WTC11 (cell line): ENCODE results near the gene POLE3. TPM values are rescaled to one million over a fixed set of nuclear protein-coding genes. Genes with fewer than 3 reads are reported as not detected.
"Not testable (repeated sequence)": the region's sequence is repeated elsewhere in the genome, so short reads cannot be mapped to it uniquely, and the experiment has no call there.

Experiments used
- ATAC-seq: fragments of 200-7000 bp; cut with Tn5 transposase; 2 replicates; pipeline ENCODE4 v1.10.0; 2021; ENCODE audit warnings: mild to moderate bottlenecking, moderate library complexity
- CTCF ChIA-PET: fragments of 300-600 bp; sonication (Branson Sonifier 250); formaldehyde crosslinking; loops from one replicate; lab custom pipeline; 2021; ENCODE audit warnings: antibody characterized with exemption; lab: Charles Lee
- POLR2A ChIA-PET: fragments of 350-600 bp; sonication (Branson Sonifier 250); formaldehyde crosslinking; loops from one replicate; lab custom pipeline; 2021; ENCODE audit warnings: antibody characterized with exemption; lab: Charles Lee
- DNase-seq: peaks from one replicate; pipeline ENCODE4 v3.0.0; 2021; ENCODE audit warnings: low spot score
- H3K27ac Mint-ChIP-seq: 2 replicates; pipeline ENCODE4 v1.8.0; 2021; ENCODE audit warnings: mixed read lengths
- H3K27me3 Mint-ChIP-seq: 2 replicates; pipeline ENCODE4 v1.8.0; 2021; ENCODE audit warnings: low read depth, mild to moderate bottlenecking, moderate library complexity, mixed read lengths
- H3K36me3 Mint-ChIP-seq: 2 replicates; pipeline ENCODE4 v1.8.0; 2021; ENCODE audit warnings: mixed read lengths
- H3K4me1 Mint-ChIP-seq: 2 replicates; pipeline ENCODE4 v1.8.0; 2022; ENCODE audit warnings: mixed read lengths
- H3K4me3 Mint-ChIP-seq: 2 replicates; pipeline ENCODE4 v1.8.0; 2021; ENCODE audit warnings: mild to moderate bottlenecking, moderate library complexity, mixed read lengths
- H3K9me3 Mint-ChIP-seq: 2 replicates; pipeline ENCODE4 v1.8.0; 2021; ENCODE audit warnings: mixed read lengths
- ATF1 ChIP-seq: sonication (generic); formaldehyde crosslinking; IDR thresholded peaks from 2 replicates; pipeline ENCODE4 v1.8.1; 2023; ENCODE audit warnings: mild to moderate bottlenecking, moderate library complexity, missing genetic modification reagents
- FOXP1 ChIP-seq: sonication (generic); formaldehyde crosslinking; IDR thresholded peaks from 2 replicates; pipeline ENCODE4 v1.8.0; 2022; ENCODE audit warnings: missing genetic modification reagents, mild to moderate bottlenecking, moderate library complexity, borderline replicate concordance
- IRF2 ChIP-seq: sonication (generic); formaldehyde crosslinking; IDR thresholded peaks from 2 replicates; pipeline ENCODE4 v1.8.0; 2022; ENCODE audit warnings: low read depth, missing genetic modification reagents, borderline replicate concordance
- KAT7 ChIP-seq: sonication (generic); formaldehyde crosslinking; IDR thresholded peaks from 2 replicates; pipeline ENCODE4 v1.8.1; 2023; ENCODE audit warnings: missing genetic modification reagents, mild to moderate bottlenecking, borderline replicate concordance
- NR2C2 ChIP-seq: sonication (generic); formaldehyde crosslinking; IDR thresholded peaks from 2 replicates; pipeline ENCODE4 v1.8.0; 2022; ENCODE audit warnings: mild to moderate bottlenecking, missing genetic modification reagents
- SMAD4 ChIP-seq: sonication (generic); formaldehyde crosslinking; IDR thresholded peaks from 2 replicates; pipeline ENCODE4 v1.8.0; 2022; ENCODE audit warnings: mild to moderate bottlenecking, missing genetic modification reagents
- TEAD1 ChIP-seq: sonication (generic); formaldehyde crosslinking; IDR thresholded peaks from 2 replicates; pipeline ENCODE4 v1.8.0; 2022; ENCODE audit warnings: mild to moderate bottlenecking, missing genetic modification reagents
- total RNA-seq: library from RNA; stranded (reverse); gene quantifications from 3 replicates; pipeline ENCODE4 v1.2.3, GENCODE V29; 2021
- TF ChIP-seq, protein P1 (sequence below): fragments of 200-600 bp; IDR thresholded peaks from 2 replicates; pipeline ENCODE4 v1.8.0; 2022; ENCODE audit warnings: antibody characterized with exemption
- TF ChIP-seq, protein P2 (sequence below): sonication (generic); formaldehyde crosslinking; IDR thresholded peaks from 2 replicates; pipeline ENCODE4 v1.8.1; 2023; ENCODE audit warnings: mild to moderate bottlenecking, missing genetic modification reagents
- TF ChIP-seq, protein P3 (sequence below): sonication (generic); formaldehyde crosslinking; IDR thresholded peaks from 2 replicates; pipeline ENCODE4 v1.8.0; 2022; ENCODE audit warnings: mild to moderate bottlenecking, missing genetic modification reagents
- TF ChIP-seq, protein P4 (sequence below): fragments of 250-450 bp; sonication (Bioruptor Pico); IDR thresholded peaks from 2 replicates; pipeline ENCODE4 v1.9.0; 2021; ENCODE audit warnings: mild to moderate bottlenecking
- TF ChIP-seq, protein P5 (sequence below): fragments of 250-450 bp; sonication (Bioruptor Pico); IDR thresholded peaks from 2 replicates; pipeline ENCODE4 v1.8.0; 2021; ENCODE audit warnings: mild to moderate bottlenecking
- TF ChIP-seq, protein P6 (sequence below): fragments of 250-450 bp; sonication (Bioruptor Pico); IDR thresholded peaks from 2 replicates; pipeline ENCODE4 v1.9.0; 2021; ENCODE audit warnings: mild to moderate bottlenecking

Gene POLE3
- total RNA-seq, 1 experiment from 2014 or later = 43.6 TPM

DNA sequence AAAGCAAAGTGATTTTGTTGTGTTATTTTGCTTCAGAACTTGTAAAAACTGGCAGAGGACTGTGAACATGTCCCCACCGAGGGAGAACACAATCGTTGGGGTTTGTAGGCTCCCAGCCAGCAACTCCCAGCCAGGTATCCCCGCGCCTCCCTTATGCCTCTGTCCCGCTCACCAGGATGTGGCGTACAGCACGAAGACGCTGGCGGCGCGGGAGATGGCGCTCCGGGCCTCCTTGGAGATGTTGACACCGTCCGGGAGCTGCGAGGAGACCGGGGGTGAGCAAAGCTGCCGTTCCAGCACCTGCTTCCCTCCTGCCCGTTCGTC, 630 bp downstream of the POLE3 start (continued):
- TF ChIP-seq NR2C2 (CRISPR knock-in tag) = no peak

DNA sequence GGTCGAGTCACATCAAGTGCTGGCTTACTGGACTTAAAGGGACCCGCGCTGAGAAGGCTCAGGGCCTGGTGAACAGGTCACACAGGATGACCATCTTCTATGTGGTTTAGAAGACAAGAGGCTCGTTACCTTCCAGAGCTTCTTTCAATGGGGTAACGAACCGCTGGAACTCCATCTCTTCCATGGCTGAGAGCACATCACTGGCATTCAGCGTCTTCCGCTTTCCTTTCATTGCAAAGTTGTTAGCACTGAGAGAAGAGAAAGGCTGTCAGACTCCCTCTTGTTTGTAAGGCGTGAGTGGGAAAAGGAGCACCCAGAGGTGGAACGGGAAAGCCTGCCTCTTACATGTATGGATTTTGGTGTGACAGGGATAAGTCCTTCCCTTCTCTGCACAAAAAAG, 994 bp downstream of the POLE3 start:
- POLR2A ChIA-PET = interaction anchor here (0.5 to 1.9 kb wide), 5 partner anchors 72 to 193 kb away, joined by 3 to 6 read pairs (median 4); partner anchors contain the start of genes CDC26 and PRPF4
- ATAC-seq = no peak
- peaks cover 18% of the 10 kb centered on the region for H3K4me1 Mint-ChIP-seq

DNA sequence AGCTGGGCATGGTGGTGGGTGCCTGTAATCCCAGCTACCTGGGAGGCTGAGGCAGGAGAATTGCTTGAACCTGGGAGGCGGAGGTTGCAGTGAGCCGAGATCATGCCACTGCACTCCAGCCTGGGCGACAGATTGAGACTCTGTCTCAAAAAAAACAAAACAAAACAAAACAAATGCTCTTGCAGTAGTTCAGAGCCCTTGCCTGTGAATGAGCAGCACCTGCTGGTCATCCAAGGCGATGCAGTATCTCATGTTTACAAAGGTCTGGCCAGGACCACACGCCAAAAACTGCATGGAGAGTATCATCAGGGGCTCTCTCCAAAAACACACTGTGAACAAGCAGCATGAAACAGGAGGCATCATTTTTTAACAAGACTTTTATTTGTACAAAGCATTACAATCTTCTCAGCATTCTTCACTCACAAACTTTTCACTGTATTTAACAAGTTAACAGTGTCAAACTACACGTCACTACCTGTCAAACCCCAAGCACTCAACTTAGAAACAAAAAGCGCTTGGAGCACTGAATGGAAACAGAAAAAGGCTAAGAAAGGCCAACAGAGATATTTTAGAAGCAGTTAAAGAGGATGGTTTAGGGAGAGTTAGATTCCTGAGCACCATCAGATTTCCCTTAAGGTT, 3.5 kb downstream of the POLE3 start:
- H3K27me3 Mint-ChIP-seq, H3K4me3 Mint-ChIP-seq, POLR2A ChIA-PET, H3K9me3 Mint-ChIP-seq: not testable (repeated sequence)
- TF ChIP-seq FOXP1 (CRISPR knock-in tag) = 0 out of 2 replicates have a peak, but pooled peaks have one; percentile 19
- TF ChIP-seq, protein P1, sequence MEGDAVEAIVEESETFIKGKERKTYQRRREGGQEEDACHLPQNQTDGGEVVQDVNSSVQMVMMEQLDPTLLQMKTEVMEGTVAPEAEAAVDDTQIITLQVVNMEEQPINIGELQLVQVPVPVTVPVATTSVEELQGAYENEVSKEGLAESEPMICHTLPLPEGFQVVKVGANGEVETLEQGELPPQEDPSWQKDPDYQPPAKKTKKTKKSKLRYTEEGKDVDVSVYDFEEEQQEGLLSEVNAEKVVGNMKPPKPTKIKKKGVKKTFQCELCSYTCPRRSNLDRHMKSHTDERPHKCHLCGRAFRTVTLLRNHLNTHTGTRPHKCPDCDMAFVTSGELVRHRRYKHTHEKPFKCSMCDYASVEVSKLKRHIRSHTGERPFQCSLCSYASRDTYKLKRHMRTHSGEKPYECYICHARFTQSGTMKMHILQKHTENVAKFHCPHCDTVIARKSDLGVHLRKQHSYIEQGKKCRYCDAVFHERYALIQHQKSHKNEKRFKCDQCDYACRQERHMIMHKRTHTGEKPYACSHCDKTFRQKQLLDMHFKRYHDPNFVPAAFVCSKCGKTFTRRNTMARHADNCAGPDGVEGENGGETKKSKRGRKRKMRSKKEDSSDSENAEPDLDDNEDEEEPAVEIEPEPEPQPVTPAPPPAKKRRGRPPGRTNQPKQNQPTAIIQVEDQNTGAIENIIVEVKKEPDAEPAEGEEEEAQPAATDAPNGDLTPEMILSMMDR = peak; percentile 45; the same call in 1 of the 2 replicates
- peaks cover 17% of the 10 kb centered on the region for H3K4me1 Mint-ChIP-seq
- DNase-seq = peak; percentile 68
- H3K27ac Mint-ChIP-seq = peak overlapping the region; percentile 91
- CTCF ChIA-PET = interaction anchor here (1.9 to 2.2 kb wide), 2 partner anchors 180 to 251 kb away, joined by 5 to 10 read pairs; no protein-coding TSS in a partner anchor
- peak; percentile 36 for ATAC-seq
- H3K36me3 Mint-ChIP-seq = peaks cover 27% of the 10 kb centered on the region

More for the DNA sequence above, 994 bp downstream of the POLE3 start:
- CTCF ChIA-PET = interaction anchor here (0.8 to 2.7 kb wide), 13 partner anchors 7 to 248 kb away, joined by 3 to 13 read pairs (median 4); partner anchors contain the start of genes ALAD, CDC26, HDHD3 and PRPF4
- TF ChIP-seq IRF2 (CRISPR knock-in tag) = no peak
- no peak for DNase-seq
- H3K4me3 Mint-ChIP-seq = peak overlapping the region; percentile 87
- peak overlapping the region; percentile 92 for H3K27ac Mint-ChIP-seq
- H3K27me3 Mint-ChIP-seq = no peaks in the 10 kb centered on the region
- H3K36me3 Mint-ChIP-seq = peaks cover 27% of the 10 kb centered on the region
- no peaks in the 10 kb centered on the region for H3K9me3 Mint-ChIP-seq

DNA sequence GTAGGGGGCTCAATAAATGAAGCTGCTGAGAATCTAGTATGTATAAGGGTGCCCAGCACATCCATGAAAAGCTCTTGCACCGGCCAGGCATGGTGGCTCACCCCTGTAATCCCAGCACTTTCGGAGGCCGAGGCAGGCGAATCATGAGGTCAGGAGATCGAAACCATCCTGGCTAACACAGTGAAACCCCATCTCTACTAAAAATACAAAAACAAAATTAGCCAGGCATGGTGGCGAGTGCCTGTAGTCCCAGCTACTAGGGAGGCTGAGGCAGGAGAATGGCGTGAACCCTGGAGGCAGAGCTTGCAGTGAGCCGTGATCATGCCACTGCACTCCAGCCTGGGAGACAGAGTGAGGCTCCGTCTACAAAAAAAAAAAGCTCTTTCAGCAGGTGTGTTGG, 4.1 kb downstream of the POLE3 start:
- not testable (repeated sequence) for H3K27ac Mint-ChIP-seq, ATAC-seq, DNase-seq, H3K4me3 Mint-ChIP-seq, H3K27me3 Mint-ChIP-seq, H3K9me3 Mint-ChIP-seq
- Mint-ChIP-seq H3K4me1 (peaks cover 19% of the 10 kb centered on the region), H3K36me3 (peaks cover 27% of the 10 kb centered on the region)
- CTCF ChIA-PET = interaction anchor here (1.1 to 2.2 kb wide), 3 partner anchors 159 to 251 kb away, joined by 3 to 10 read pairs (median 5); no protein-coding TSS in a partner anchor
- POLR2A ChIA-PET = interaction anchor here (0.6 kb wide), 1 partner anchor 216 kb away, joined by 5 read pairs; no protein-coding TSS in a partner anchor

DNA sequence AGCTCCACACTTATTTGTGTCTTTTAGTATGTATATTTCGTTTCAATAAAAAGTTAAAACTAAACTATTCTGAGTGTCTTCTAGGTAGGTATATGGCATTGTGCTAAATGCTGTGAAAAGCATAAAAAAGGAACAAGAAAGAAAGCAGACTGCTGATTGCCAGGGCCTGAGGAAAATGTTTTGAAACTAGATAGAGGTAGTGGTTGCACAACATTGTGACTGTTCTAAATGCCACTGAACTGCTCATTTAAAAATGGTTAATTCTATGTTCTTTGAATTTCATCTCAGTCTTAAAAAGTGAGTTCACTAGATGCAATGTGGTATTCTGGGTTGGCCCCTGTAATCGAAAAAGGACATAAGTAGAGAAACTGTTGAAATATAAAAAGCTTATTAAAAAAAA, 6.8 kb downstream of the POLE3 start:
- Mint-ChIP-seq H3K27me3 (no peaks in the 10 kb centered on the region), H3K27ac (no peak overlapping the region), H3K9me3 (no peaks in the 10 kb centered on the region), H3K4me1 (peaks cover 14% of the 10 kb centered on the region), H3K36me3 (peaks cover 18% of the 10 kb centered on the region), H3K4me3 (no peak overlapping the region)
- ChIA-PET POLR2A (no interaction called here), CTCF (interaction anchor here (0.7 to 1.0 kb wide), 3 partner anchors 42 to 195 kb away, joined by 3 to 5 read pairs (median 4); no protein-coding TSS in a partner anchor)
- DNase-seq (no peak), ATAC-seq (no peak)
- TF ChIP-seq ATF1 (CRISPR knock-in tag) (no peak), SMAD4 (CRISPR knock-in tag) (no peak), KAT7 (CRISPR knock-in tag) (no peak), TEAD1 (CRISPR knock-in tag) (no peak)
- TF ChIP-seq, protein P2, sequence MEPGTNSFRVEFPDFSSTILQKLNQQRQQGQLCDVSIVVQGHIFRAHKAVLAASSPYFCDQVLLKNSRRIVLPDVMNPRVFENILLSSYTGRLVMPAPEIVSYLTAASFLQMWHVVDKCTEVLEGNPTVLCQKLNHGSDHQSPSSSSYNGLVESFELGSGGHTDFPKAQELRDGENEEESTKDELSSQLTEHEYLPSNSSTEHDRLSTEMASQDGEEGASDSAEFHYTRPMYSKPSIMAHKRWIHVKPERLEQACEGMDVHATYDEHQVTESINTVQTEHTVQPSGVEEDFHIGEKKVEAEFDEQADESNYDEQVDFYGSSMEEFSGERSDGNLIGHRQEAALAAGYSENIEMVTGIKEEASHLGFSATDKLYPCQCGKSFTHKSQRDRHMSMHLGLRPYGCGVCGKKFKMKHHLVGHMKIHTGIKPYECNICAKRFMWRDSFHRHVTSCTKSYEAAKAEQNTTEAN = no peak
- TF ChIP-seq, protein P3, sequence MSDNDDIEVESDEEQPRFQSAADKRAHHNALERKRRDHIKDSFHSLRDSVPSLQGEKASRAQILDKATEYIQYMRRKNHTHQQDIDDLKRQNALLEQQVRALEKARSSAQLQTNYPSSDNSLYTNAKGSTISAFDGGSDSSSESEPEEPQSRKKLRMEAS = no peak
- TF ChIP-seq, protein P4, sequence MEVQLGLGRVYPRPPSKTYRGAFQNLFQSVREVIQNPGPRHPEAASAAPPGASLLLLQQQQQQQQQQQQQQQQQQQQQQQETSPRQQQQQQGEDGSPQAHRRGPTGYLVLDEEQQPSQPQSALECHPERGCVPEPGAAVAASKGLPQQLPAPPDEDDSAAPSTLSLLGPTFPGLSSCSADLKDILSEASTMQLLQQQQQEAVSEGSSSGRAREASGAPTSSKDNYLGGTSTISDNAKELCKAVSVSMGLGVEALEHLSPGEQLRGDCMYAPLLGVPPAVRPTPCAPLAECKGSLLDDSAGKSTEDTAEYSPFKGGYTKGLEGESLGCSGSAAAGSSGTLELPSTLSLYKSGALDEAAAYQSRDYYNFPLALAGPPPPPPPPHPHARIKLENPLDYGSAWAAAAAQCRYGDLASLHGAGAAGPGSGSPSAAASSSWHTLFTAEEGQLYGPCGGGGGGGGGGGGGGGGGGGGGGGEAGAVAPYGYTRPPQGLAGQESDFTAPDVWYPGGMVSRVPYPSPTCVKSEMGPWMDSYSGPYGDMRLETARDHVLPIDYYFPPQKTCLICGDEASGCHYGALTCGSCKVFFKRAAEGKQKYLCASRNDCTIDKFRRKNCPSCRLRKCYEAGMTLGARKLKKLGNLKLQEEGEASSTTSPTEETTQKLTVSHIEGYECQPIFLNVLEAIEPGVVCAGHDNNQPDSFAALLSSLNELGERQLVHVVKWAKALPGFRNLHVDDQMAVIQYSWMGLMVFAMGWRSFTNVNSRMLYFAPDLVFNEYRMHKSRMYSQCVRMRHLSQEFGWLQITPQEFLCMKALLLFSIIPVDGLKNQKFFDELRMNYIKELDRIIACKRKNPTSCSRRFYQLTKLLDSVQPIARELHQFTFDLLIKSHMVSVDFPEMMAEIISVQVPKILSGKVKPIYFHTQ (CRISPR knock-in tag) = no peak
- TF ChIP-seq, protein P5, sequence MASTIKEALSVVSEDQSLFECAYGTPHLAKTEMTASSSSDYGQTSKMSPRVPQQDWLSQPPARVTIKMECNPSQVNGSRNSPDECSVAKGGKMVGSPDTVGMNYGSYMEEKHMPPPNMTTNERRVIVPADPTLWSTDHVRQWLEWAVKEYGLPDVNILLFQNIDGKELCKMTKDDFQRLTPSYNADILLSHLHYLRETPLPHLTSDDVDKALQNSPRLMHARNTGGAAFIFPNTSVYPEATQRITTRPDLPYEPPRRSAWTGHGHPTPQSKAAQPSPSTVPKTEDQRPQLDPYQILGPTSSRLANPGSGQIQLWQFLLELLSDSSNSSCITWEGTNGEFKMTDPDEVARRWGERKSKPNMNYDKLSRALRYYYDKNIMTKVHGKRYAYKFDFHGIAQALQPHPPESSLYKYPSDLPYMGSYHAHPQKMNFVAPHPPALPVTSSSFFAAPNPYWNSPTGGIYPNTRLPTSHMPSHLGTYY = no peak
- TF ChIP-seq, protein P6, sequence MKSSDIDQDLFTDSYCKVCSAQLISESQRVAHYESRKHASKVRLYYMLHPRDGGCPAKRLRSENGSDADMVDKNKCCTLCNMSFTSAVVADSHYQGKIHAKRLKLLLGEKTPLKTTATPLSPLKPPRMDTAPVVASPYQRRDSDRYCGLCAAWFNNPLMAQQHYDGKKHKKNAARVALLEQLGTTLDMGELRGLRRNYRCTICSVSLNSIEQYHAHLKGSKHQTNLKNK (CRISPR knock-in tag) = no peak
